ENCODE data around the gene FAM168B. TPM values are rescaled to one million over a fixed set of nuclear protein-coding genes. Genes with fewer than 3 reads are reported as not detected.

FAM168B gene
- total and polyA plus RNA-seq, 12 donors: 17.3 to 112 (median 85.0) TPM

GRCh38 chr2:131036696-131037397, 56.4 kb downstream of the FAM168B start:
- peaks cover 4 to 72% (median 52%) of the 10 kb centered on the region in 7 donors for H3K27me3 ChIP-seq
- H3K36me3 ChIP-seq: no peaks in the 10 kb centered on the region
- ATAC-seq: no peak
- H3K4me3 ChIP-seq: no peak overlapping the region
- H3K9me3 ChIP-seq: no peaks in the 10 kb centered on the region
- no peak for TF ChIP-seq CTCF (IDR thresholded peaks at IDR 0.05)
- intact Hi-C loops (cut with DNase I): no loop called here
- 88 to 90% methylated on average over 11 of the region's 11 CpGs for WGBS, 2 donors
- no peak overlapping the region for H3K27ac ChIP-seq
- DNase-seq: no peak
- H3K4me1 ChIP-seq: peaks cover 0 to 13% (median 9%) of the 10 kb centered on the region in 9 donors

- intact Hi-C loops (cut with DNase I): no loop called here
Measured at GRCh38 chr2:131036269-131036668, 57.0 kb downstream of the FAM168B start.

GRCh38 chr2:131035826-131036231, 57.4 kb downstream of the FAM168B start:
- Histone ChIP-seq H3K4me3 (peak overlapping the region in 1 of 10 donors; percentile 46), H3K4me1 (peaks cover 0 to 13% (median 9%) of the 10 kb centered on the region in 9 donors), H3K27me3 (peaks cover 4 to 65% (median 47%) of the 10 kb centered on the region in 7 donors), H3K9me3 (no peaks in the 10 kb centered on the region), H3K27ac (no peak overlapping the region), H3K36me3 (no peaks in the 10 kb centered on the region)
- intact Hi-C loops (cut with DNase I): no loop called here
- WGBS, 2 donors: 65 to 75% methylated on average over 10 of the region's 10 CpGs
- no peak for TF ChIP-seq CTCF (IDR thresholded peaks at IDR 0.05)
- ATAC-seq (no peak), DNase-seq (no peak)

More at GRCh38 chr2:131036269-131036668, 57.0 kb downstream of the FAM168B start:
- H3K27me3 ChIP-seq: peaks cover 4 to 69% (median 52%) of the 10 kb centered on the region in 7 donors
- H3K36me3 ChIP-seq: no peaks in the 10 kb centered on the region
- no peak for TF ChIP-seq CTCF (IDR thresholded peaks at IDR 0.05)
- DNase-seq (no peak), ATAC-seq (no peak)
- 52 to 65% methylated on average over 6 of the region's 6 CpGs for WGBS, 2 donors
- H3K9me3 ChIP-seq: no peaks in the 10 kb centered on the region
- H3K4me1 ChIP-seq: peaks cover 0 to 13% (median 9%) of the 10 kb centered on the region in 9 donors
- H3K27ac ChIP-seq: no peak overlapping the region
- H3K4me3 ChIP-seq: no peak overlapping the region

- DNase-seq (no peak), ATAC-seq (no peak)
- Histone ChIP-seq H3K27ac (no peak overlapping the region), H3K9me3 (no peaks in the 10 kb centered on the region), H3K27me3 (peaks cover 2 to 59% (median 42%) of the 10 kb centered on the region in 7 donors), H3K36me3 (no peaks in the 10 kb centered on the region), H3K4me3 (peak overlapping the region in 9 of 10 donors; percentile 17 to 46 (median 37)), H3K4me1 (peaks cover 0 to 8% (median 4%) of the 10 kb centered on the region in 9 donors)
- 8 to 11% methylated on average over 65 of the region's 65 CpGs for WGBS, 2 donors
- intact Hi-C loops (cut with DNase I): no loop called here
- TF ChIP-seq CTCF (IDR thresholded peaks at IDR 0.05): no peak
Measured at GRCh38 chr2:131035112-131035825, 58.0 kb downstream of the FAM168B start.
